ENCODE results near the gene DNAH9. TPM values are rescaled to one million over a fixed set of nuclear protein-coding genes. Genes with fewer than 3 reads are reported as not detected.

DNAH9 gene
- total and polyA plus RNA-seq, 2 donors (not counting 1 experiment from before 2014, with no cell fraction given): not detected

- peaks cover 11 to 28% of the 10 kb centered on the region in 2 experiments for H3K36me3 ChIP-seq (replicated peaks in 1 of 2; ENCODE audit: control extremely low read depth in 1 of 2, control insufficient read depth in 1 of 2, extremely low read depth in 1 of 2, insufficient read depth in 2 of 2, low read length in 1 of 2)
- H3K4me3 ChIP-seq (ENCODE audit: control extremely low read depth in 1 of 5, extremely low read depth in 1 of 5, insufficient read depth in 1 of 5, low read depth in 2 of 5, low read length in 4 of 5): no peak overlapping the region
- H3K9ac ChIP-seq (ENCODE audit: low read length): no peak overlapping the region
- TF ChIP-seq CTCF (IDR thresholded peaks at IDR 0.05) (no peak), EZH2 (IDR thresholded peaks at IDR 0.05; ENCODE audit: borderline replicate concordance, insufficient read depth, low read depth, low read length, poor library complexity, severe bottlenecking) (no peak)
- Mint-ChIP-seq H3K27ac (no peak overlapping the region), H3K9me3 (ENCODE audit: insufficient read depth) (no peaks in the 10 kb centered on the region), H3K27me3 (no peaks in the 10 kb centered on the region), H3K4me1 (peaks cover 6% of the 10 kb centered on the region), H3K4me3 (no peak overlapping the region)
- no peak for ATAC-seq (ENCODE audit: low read depth)
- ChIA-PET POLR2A (interaction anchor here (0.6 kb wide), 1 partner anchor 18 kb away, joined by 5 read pairs; no protein-coding TSS in a partner anchor), CTCF (no interaction called here)
- 0% methylated on average over 1 of the region's 4 CpGs for WGBS (ENCODE audit: insufficient coverage)
- no peak overlapping the region for H3K4me2 ChIP-seq (replicated peaks; ENCODE audit: low read depth, low read length, poor library complexity, severe bottlenecking)
- H4K20me1 ChIP-seq (ENCODE audit: control insufficient read depth, insufficient read depth, low read length, poor library complexity, severe bottlenecking): no peaks in the 10 kb centered on the region
- H3K9me3 ChIP-seq (ENCODE audit: control extremely low read depth in 1 of 3, control insufficient read depth in 2 of 3, insufficient read depth in 1 of 3, low read length in 2 of 3): no peaks in the 10 kb centered on the region
- H3K27ac ChIP-seq (ENCODE audit: low read length in 2 of 2): no peak overlapping the region
- no peak for DNase-seq
- H2AFZ ChIP-seq (ENCODE audit: insufficient read depth, low read depth, low read length, poor library complexity, severe bottlenecking): no peak overlapping the region
- H3K4me1 ChIP-seq (ENCODE audit: control insufficient read depth in 2 of 2, insufficient read depth in 2 of 2, low read length in 2 of 2): peaks cover 0 to 4% of the 10 kb centered on the region in 2 donors
- peaks cover 28% of the 10 kb centered on the region for H3K79me2 ChIP-seq (ENCODE audit: control insufficient read depth, insufficient read depth, low read length)
- intact Hi-C loops (cut with micrococcal nuclease): no loop called here
- H3K27me3 ChIP-seq (replicated peaks in 1 of 4; ENCODE audit: control extremely low read depth in 1 of 4, control insufficient read depth in 3 of 4, insufficient read depth in 4 of 4, low read length in 3 of 4): no peaks in the 10 kb centered on the region
Observed at GRCh38 chr17:11991461-11991860, 393.2 kb downstream of the DNAH9 start.

- peaks cover 25% of the 10 kb centered on the region for H3K79me2 ChIP-seq (ENCODE audit: control insufficient read depth, insufficient read depth, low read length)
- peak overlapping the region; percentile 58 to 97 (median 92) for H3K4me3 ChIP-seq (ENCODE audit: control extremely low read depth in 1 of 5, extremely low read depth in 1 of 5, insufficient read depth in 1 of 5, low read depth in 2 of 5, low read length in 4 of 5)
- ChIA-PET CTCF (interaction anchor here (1.0 to 2.2 kb wide), 3 partner anchors 11 to 24 kb away, joined by 3 to 21 read pairs (median 3); partner anchors contain the start of gene MAP2K4), POLR2A (interaction anchor here (0.8 to 2.5 kb wide), 3 partner anchors 11 to 1022 kb away, joined by 4 to 31 read pairs (median 5); partner anchors contain the start of genes ELAC2 and MAP2K4)
- TF ChIP-seq CTCF (IDR thresholded peaks at IDR 0.05) (no peak), EZH2 (IDR thresholded peaks at IDR 0.05; ENCODE audit: borderline replicate concordance, insufficient read depth, low read depth, low read length, poor library complexity, severe bottlenecking) (no peak)
- 0% methylated on average over 10 of the region's 14 CpGs for WGBS (ENCODE audit: insufficient coverage)
- no peaks in the 10 kb centered on the region for H3K27me3 ChIP-seq (replicated peaks in 1 of 4; ENCODE audit: control extremely low read depth in 1 of 4, control insufficient read depth in 3 of 4, insufficient read depth in 4 of 4, low read length in 3 of 4)
- Mint-ChIP-seq H3K27ac (peak overlapping the region; percentile 96), H3K9me3 (ENCODE audit: insufficient read depth) (no peaks in the 10 kb centered on the region), H3K27me3 (no peaks in the 10 kb centered on the region), H3K4me1 (peaks cover 16% of the 10 kb centered on the region), H3K4me3 (peak overlapping the region; percentile 90)
- no peaks in the 10 kb centered on the region for H4K20me1 ChIP-seq (ENCODE audit: control insufficient read depth, insufficient read depth, low read length, poor library complexity, severe bottlenecking)
- peak overlapping the region; percentile 81 to 87 for H3K27ac ChIP-seq (ENCODE audit: low read length in 2 of 2)
- peak overlapping the region; percentile 82 for H3K4me2 ChIP-seq (replicated peaks; ENCODE audit: low read depth, low read length, poor library complexity, severe bottlenecking)
- peaks cover 0 to 7% of the 10 kb centered on the region in 2 experiments for H3K36me3 ChIP-seq (replicated peaks in 1 of 2; ENCODE audit: control extremely low read depth in 1 of 2, control insufficient read depth in 1 of 2, extremely low read depth in 1 of 2, insufficient read depth in 2 of 2, low read length in 1 of 2)
- peak; percentile 31 for ATAC-seq (ENCODE audit: low read depth)
- peak overlapping the region; percentile 98 for H2AFZ ChIP-seq (ENCODE audit: insufficient read depth, low read depth, low read length, poor library complexity, severe bottlenecking)
- H3K4me1 ChIP-seq (ENCODE audit: control insufficient read depth in 2 of 2, insufficient read depth in 2 of 2, low read length in 2 of 2): peaks cover 5 to 11% of the 10 kb centered on the region in 2 donors
- no peaks in the 10 kb centered on the region for H3K9me3 ChIP-seq (ENCODE audit: control extremely low read depth in 1 of 3, control insufficient read depth in 2 of 3, insufficient read depth in 1 of 3, low read length in 2 of 3)
- intact Hi-C loops (cut with micrococcal nuclease): loop anchor here (1.0 to 5.0 kb wide), 4 partner anchors 24 to 1299 kb away; partner anchors contain the start of genes ADPRM, MAP2K4 and SCO1
- peak overlapping the region; percentile 97 for H3K9ac ChIP-seq (ENCODE audit: low read length)
- no peak for DNase-seq
Observed at GRCh38 chr17:11996722-11997146, 398.5 kb downstream of the DNAH9 start.
